ENCODE data around the gene NCF1.
A peak's percentile ranks its signal among the peaks of the same experiment; 100 is the strongest.
"Not testable (repeated sequence)": the region's sequence is repeated elsewhere in the genome, so short reads cannot be mapped to it uniquely, and the experiment has no call there.

NCF1 gene

DNA sequence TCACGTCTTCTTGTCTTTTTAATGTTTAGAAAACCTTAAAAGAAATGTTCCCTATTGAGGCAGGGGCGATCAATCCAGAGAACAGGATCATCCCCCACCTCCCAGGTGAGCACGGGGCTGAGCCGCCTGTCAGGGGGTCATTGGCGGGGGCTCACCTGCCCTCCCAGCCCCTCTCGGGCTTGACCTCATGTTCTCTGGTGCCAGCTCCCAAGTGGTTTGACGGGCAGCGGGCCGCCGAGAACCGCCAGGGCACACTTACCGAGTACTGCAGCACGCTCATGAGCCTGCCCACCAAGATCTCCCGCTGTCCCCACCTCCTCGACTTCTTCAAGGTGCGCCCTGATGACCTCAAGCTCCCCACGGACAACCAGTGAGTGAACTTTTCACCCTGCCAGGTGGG is 5.2 kb downstream of the NCF1 start:
- DNase-seq; in situ Hi-C loops (cut with MboI; ENCODE audit: low pct_unique_long_range_greater_than_20kb, low sequenced_read_pairs): not testable (repeated sequence)

DNA sequence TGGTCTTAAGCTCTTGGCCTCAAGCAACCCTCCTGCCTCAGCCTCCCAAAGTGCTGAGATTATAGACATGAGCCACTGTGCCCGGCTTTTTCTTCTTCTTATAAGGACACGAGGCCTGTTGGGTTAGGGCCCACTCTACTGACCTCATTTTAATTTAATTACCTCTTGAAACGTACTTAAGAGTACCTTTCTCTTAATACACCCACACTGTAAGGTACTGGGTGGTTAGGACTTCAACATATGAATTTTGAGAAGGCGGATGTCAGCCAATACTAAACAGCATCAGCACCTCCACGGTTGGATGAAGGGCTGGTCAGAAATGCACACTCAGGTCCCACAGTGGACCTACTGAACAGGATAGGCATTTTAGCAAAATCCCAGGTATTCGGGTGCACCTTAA is 7.9 kb downstream of the NCF1 start:
- in situ Hi-C loops (cut with MboI; ENCODE audit: low pct_unique_long_range_greater_than_20kb, low sequenced_read_pairs); DNase-seq: not testable (repeated sequence)

DNA sequence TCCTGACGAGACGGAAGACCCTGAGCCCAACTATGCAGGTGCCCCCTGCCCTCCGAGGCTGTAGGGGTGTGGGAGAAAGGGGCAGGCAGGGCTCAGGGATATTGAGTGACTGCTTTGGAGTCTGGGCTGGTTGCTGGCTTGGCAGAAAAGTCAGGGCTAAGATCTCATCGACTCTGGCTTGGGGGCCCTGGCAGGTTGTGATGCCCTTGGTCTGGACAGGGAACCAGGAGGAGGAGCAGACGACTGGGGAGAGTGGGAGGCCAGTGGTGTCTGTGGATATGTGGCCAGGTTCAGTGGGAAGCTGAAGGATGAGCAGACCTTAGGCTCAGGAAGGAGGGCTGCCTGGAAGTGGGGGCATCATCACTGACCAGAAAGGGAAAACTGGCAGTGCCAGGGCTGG is 9.8 kb downstream of the NCF1 start:
- DNase-seq; in situ Hi-C loops (cut with MboI; ENCODE audit: low pct_unique_long_range_greater_than_20kb, low sequenced_read_pairs): not testable (repeated sequence)

DNA sequence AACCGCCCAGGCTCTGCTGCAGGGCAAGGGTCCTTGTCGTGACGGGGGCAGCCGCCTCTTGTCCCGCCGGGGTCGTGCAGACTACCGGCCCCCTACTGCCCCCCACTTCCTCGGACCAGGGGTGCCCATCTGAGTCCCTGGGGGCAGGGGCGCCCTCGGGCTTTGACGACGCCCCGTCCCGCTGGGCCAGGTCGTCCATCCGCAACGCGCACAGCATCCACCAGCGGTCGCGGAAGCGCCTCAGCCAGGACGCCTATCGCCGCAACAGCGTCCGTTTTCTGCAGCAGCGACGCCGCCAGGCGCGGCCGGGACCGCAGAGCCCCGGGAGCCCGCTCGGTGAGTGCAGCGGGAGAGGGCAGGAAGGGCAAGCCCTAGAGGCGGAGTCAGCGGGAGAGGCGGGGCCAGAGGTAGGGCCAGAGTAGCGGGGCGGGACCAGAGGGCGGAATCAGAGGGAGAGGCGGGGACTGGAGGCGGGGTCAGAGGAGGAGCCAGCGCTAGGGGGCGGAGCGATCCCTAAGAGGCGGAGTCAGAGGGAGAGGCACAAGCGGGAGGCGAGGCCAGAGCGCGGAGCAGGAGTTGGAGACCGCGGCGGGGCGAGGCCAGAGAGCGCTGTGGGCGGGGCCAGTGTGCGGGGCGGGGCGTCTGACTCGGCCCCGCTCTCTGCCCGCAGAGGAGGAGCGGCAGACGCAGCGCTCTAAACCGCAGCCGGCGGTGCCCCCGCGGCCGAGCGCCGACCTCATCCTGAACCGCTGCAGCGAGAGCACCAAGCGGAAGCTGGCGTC is 14.7 kb downstream of the NCF1 start:
- in situ Hi-C loops (cut with MboI; ENCODE audit: low pct_unique_long_range_greater_than_20kb, low sequenced_read_pairs) = not testable (repeated sequence)
- peak; percentile 88 for DNase-seq

DNA sequence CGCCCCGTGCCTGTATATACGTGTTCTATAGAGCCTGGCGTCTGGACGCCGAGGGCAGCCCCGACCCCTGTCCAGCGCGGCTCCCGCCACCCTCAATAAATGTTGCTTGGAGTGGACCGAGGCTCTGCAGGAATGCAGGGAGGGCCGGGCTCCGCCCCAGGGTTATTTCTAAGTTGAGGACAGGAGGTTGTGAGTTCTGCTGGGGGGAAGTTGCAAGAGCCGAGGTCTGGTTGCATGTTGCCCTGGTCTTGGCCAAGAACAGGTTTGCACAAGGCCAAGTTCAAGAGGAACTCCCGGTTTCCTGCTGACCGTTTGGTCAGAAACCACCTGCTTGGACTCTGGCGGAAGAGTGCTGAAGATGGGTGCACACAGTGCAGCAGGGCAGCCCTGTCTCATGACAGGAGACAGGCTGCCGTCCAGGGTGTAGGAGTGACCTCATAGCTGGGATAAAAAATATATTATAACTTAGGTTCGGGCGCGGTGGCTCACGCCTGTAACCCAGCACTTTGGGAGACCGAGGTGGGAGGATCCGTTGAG is 15.5 kb downstream of the NCF1 start:
- in situ Hi-C loops (cut with MboI; ENCODE audit: low pct_unique_long_range_greater_than_20kb, low sequenced_read_pairs); DNase-seq: not testable (repeated sequence)

DNA sequence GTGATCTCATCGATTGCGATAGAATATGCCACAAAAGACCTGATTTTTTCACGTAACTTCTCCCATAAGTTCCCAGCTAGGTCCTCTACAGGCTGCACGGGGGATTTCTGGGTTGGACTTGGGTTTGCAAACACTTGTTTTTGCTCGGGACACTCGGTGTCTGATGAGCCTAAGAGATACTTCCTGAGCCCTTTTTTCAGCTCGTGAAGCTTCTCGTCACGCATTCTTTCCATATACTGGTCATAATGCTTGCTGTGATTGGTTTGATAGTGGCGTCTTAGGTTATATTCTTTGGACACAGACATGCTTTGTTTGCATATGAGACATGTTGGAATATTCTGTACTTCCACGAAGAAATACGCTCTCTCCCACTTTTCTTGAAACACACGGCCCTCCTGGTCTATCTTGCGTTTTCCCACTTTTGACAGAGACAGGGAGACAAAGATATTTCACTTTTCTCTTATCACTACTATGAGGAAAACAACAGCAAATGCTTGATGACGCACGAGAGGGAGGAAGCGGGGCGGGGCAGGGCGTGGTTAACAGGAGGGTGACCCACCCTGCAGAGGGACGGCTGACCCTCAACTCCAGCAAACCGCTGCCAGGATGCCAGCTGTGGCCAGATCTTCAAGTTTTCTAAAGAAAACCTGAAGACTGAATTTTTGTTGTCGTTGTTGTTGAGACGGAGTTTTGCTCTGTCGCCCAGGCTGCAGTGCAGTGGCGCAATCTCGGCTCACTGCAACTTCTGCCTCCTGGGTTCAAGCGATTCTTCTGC is 24.2 kb downstream of the NCF1 start:
- in situ Hi-C loops (cut with MboI; ENCODE audit: low pct_unique_long_range_greater_than_20kb, low sequenced_read_pairs) = not testable (repeated sequence)

DNA sequence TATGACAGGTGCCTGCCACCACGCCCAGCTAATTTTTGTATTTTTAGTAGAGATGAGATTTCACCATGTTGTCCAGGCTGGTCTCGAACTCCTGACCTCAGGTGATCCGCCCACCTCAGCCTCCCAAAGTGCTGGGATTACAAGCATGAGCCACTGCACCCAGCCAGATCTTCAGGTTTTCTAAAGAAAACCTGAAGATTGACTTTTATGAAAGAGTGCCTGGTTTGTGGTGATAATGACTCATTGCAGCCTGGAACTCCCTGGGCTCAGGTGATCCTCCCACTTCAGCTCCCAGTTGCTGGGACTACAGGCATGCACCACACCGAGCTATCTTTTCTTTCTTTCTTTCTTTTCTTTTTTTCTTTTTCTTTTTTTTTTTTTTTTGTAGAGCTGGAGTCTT is 24.8 kb downstream of the NCF1 start:
- in situ Hi-C loops (cut with MboI; ENCODE audit: low pct_unique_long_range_greater_than_20kb, low sequenced_read_pairs); DNase-seq: not testable (repeated sequence)

More for the DNA sequence above, 24.2 kb downstream of the NCF1 start:
- DNase-seq = not testable (repeated sequence)

DNA sequence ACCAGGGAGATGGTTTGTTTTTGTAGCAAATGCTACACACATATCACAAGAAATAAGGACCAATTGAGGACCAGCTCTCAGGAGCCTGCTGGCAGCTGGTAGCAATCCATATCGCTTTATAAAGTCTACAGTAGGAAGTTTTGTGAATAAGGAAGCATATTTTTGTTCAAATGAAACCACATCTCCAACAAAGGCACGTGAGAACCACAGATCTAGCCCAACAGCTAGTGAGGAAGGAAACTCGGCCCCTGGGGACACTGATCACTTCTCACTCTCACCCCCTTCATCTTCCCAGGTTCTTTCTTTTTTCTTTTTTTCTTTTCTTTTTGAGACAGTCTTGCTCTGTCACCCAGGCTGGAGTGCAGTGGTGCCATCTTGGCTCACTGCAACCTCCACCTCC is 42.1 kb downstream of the NCF1 start:
- in situ Hi-C loops (cut with MboI; ENCODE audit: low pct_unique_long_range_greater_than_20kb, low sequenced_read_pairs); DNase-seq: not testable (repeated sequence)

DNA sequence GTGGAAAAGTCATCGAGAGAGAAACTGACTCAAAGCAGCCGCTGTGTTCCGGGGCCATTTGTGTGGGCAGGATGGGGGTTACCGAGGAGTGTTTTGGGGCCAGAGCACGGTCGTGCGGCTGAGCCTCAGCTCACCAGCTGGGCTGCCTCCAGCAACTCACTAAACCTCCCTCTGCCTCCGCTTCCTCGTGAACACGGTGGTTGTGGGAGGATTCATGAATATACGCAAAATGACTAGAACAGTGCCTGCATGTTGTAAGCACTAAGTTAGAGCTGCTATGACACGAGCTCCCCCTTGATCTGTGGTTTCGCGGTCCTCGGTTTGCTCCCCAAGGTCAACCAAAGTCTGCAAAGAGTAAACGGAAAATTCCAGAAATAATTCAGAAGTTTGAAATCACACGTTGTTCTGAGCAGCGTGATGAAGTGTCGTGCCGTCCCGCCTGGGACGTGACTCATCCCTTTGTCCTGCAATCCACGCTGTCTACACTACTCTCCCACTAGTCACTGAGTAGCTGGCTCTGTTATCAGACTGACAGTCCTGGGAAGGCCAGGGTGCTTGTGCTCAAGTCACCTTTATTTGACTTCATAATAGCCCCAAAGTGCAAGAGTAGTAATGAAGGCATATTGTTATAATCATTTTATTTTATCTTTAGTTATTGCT is 46.5 kb downstream of the NCF1 start:
- DNase-seq; in situ Hi-C loops (cut with MboI; ENCODE audit: low pct_unique_long_range_greater_than_20kb, low sequenced_read_pairs): not testable (repeated sequence)

DNA sequence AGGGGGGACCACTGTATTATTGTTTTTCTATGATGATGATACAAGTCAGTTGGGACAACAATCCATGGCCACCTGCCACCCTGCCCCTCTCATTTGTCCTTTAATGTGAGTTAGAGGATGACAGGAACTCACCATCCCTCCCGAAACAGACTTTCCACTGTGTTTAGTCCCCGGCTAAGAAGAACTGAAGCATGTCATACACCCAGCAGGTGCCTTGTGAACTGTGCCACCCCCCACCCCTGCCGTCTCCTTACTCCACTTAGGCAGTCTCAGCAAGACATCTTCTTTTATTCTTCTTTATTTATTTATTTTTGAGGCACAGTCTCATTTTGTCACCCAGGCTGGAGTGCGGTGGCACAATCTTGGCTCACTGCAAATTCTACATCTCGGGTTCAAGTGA is 47.4 kb downstream of the NCF1 start:
- DNase-seq; in situ Hi-C loops (cut with MboI; ENCODE audit: low pct_unique_long_range_greater_than_20kb, low sequenced_read_pairs): not testable (repeated sequence)

DNA sequence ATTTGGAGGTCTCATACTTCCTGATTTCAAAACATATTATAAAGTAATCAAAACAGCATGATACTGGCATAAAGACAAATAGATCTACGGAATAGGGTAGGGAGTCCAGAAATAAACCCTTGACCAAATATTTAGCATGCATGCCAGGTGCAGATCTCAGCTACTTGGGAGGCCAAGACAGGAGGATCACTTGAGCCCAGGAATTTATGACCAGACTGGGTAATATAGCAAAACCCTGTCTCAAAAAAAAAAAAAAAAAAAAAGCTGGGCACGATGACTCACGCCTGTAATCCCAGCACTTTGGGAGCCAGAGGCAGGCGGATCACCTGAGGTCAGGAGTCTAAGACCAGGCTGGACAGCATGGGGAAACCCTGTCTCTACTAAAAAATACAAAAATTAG is 56.1 kb downstream of the NCF1 start:
- in situ Hi-C loops (cut with MboI; ENCODE audit: low pct_unique_long_range_greater_than_20kb, low sequenced_read_pairs); DNase-seq: not testable (repeated sequence)

DNA sequence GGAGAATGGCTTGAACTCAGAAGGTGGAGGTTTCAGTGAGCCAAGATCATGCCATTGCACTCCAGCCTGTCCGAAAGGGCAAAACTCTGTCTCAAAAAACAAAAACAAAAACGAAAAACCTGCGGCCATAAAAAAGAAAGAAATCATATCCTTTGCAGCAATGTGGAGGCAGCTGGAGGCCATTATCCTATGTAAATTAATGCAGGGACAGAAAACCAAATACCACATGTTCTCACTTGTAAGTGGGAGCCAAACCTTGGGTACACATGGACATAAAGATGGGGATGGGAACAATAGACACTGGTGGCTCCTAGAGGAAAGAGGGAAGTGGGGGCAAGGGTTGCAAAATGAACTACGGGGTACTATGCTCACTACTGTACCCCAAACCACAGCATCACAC is 56.6 kb downstream of the NCF1 start:
- in situ Hi-C loops (cut with MboI; ENCODE audit: low pct_unique_long_range_greater_than_20kb, low sequenced_read_pairs) = not testable (repeated sequence)

More for the DNA sequence above, 56.6 kb downstream of the NCF1 start:
- DNase-seq = not testable (repeated sequence)

All from KBM-7 (cell line).